ENCODE measurements around the gene UPF2.
"Not testable (repeated sequence)": the region's sequence is repeated elsewhere in the genome, so short reads cannot be mapped to it uniquely, and the experiment has no call there.

Gene UPF2

DNA sequence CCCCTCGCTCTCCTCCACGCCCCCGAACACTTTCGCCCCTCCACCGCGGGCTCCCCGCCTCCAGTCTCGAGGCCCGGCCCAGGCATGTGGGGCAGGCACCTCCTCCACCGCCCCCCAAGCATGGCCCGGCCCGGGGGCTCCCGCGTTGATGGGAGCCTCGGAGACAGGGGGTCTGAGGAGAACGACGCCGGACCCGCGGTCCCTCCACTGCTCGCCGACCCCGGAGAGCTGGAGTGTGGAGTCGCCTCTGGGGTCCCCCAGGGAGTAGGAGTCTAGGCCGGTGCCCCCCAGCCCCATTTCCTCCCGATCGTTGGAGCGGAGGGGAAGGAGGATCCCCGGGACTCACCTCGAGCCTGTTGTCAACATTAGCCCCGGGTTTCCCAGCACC is 206 bp downstream of the UPF2 start:
- DNase-seq (ENCODE audit: low read depth): no peak

- DNase-seq (ENCODE audit: low read depth): no peak
These were observed 722 bp downstream of the UPF2 start for GRCh38 chr10:12041766-12042408.

DNA sequence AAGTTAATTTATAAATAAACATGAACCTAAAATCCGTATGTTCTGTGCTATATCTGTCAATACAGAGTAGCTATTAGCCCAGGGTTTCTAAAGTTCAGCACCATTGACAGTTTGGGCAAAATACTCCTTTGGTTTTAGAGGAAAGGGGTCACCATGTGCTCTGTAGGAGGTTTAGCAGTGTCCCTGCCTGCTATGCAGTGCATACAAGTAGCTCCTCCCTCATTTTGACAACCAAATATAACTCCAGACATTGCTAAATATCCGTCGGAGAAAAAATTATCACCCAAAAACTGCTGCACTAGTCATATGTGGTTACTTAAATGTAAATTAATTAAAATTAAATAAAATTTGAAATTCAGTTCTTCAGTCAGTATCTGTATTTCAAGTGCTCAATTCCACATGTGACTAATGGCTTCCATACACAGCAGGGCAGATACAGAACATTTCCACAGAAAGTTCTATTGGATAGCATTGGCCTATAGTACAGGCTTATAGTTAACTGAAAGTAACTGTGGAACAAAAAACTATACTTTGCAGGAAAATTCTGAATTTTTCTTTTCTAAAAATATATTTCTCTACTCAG is 6.4 kb downstream of the UPF2 start:
- DNase-seq (ENCODE audit: low read depth): no peak

DNA sequence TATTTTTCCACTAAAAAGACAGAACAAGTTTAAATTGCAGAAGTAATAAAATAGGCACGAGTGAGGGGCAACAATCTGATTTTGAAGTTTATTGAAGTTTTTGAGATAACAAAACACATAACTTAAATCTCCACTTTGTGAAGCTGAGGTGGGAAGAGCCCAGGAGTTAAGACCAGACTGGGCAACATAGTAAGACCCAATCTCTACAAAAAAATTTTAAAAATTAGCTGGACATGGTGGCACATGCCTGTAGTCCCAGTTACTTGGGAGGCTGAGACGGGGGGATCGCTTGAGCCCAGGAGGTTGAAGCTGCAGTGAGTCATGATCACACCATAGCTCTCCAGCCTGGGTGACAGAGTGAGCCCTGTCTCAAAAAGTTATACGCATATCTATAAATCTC is 11.2 kb downstream of the UPF2 start:
- DNase-seq (ENCODE audit: low read depth): no peak

GRCh38 chr10:12027539-12027938 is 15.1 kb downstream of the UPF2 start:
- no peak for DNase-seq (ENCODE audit: low read depth)

DNA sequence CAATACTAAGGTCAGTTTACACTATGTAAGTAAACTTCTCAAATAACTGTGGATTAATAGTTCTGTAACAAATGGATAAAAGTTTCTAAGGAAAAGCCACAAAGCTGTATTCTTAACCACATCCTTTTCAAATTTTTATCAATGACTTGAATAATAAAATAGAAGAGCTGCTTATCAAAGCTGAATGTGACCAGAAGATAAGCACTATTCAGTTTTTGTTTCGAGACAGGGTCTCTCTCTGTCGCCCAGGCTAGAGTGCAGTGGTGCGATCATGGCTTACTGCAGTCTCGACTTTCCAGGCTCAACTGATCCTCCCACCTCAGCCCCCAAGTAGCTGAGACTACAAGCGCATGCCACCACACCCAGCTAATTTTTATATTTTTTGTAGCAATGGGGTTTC is 17.0 kb downstream of the UPF2 start:
- no peak for DNase-seq (ENCODE audit: low read depth)

GRCh38 chr10:12022580-12023257 is 19.9 kb downstream of the UPF2 start:
- DNase-seq (ENCODE audit: low read depth): no peak

DNA sequence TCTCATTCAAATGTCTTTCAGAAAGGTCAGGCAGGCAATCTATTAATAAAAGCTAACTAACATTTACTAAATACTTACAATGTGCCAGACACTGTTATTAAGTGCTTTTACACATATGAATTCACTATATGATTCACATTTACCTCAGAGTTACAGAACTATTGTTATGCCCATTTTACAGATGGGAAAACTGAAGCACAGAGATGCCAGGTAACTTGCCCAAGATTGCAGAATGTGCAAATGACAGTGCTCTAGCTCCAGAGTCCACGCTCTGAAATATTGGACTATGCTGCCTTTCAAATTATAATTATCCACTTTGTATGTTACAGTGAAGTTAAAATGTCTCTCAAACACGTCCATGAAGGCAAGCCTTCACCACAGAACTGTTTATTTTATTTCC is 22.0 kb downstream of the UPF2 start:
- no peak for DNase-seq (ENCODE audit: low read depth)

GRCh38 chr10:12019283-12019971 is 23.2 kb downstream of the UPF2 start:
- DNase-seq (ENCODE audit: low read depth): no peak

DNA sequence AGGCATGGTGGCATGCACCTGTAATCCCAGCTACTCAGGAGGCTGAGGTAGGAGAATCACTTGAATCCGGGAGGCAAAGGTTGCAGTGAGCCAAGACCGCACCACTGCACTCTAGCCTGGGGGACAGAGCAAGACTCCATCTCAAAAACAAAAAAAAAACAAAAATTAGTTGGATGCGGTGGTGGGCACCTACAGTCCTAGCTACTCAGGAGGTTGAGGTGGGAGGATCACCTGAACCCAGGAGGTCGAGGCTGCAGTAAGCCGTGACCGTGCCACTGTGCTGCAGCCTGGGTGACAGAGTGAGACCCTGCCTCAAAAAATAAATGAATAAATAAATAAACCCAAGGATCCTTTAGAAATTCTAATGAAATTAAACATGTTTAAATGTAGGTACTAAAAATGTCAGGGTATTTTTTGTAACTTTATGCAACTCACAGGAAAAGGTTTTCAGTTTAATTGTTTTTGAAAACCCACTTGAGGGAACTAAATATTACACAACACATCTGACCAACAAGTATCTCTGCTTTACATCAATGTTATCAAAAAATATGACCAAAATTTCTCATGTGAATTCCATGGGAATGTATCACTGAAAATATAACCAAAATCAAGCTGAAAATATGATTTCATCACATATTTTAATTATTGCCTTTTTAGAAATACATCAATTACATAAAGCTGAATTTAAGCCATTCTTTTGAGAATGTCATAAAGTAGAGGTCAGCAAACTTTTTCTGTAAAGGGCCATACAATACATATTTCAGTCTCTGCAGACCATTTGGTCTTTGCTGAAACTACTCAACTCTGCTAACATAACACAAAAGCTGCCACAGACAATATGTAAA is 23.9 kb downstream of the UPF2 start:
- DNase-seq (ENCODE audit: low read depth): no peak

GRCh38 chr10:12013926-12014325 is 28.7 kb downstream of the UPF2 start:
- no peak for DNase-seq (ENCODE audit: low read depth)

DNA sequence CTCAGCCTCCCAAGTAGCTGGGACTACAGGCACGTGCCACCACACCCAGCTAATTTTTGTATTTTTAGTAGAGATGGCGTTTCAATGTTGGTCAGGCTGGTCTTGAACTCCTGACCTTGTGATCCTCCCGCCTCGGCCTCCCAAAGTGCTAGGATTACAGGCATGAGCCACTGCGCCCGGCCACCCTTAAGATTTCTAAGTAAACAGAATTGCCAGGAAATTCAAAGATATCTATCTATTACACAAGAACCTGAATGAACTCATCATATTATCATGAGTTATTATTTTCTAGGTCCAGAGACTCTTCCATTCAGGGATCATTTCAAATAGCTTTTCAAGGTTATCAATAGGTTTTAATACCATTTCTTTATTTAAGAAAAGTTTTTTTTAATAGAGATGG is 29.2 kb downstream of the UPF2 start:
- not testable (repeated sequence) for DNase-seq (ENCODE audit: low read depth)

- no peak for DNase-seq (ENCODE audit: low read depth)
These were observed 32.3 kb downstream of the UPF2 start for GRCh38 chr10:12010353-12010752.

- not testable (repeated sequence) for DNase-seq (ENCODE audit: low read depth)
These were observed 33.8 kb downstream of the UPF2 start for GRCh38 chr10:12008842-12009241.

- no peak for DNase-seq (ENCODE audit: low read depth)
These were observed 35.9 kb downstream of the UPF2 start for GRCh38 chr10:12006671-12007070.

GRCh38 chr10:11993834-11994468 is 48.7 kb downstream of the UPF2 start:
- DNase-seq (ENCODE audit: low read depth): no peak

- no peak for DNase-seq (ENCODE audit: low read depth)
These were observed 53.7 kb downstream of the UPF2 start for GRCh38 chr10:11988924-11989323.

GRCh38 chr10:11986593-11987216 is 55.9 kb downstream of the UPF2 start:
- DNase-seq (ENCODE audit: low read depth): peak; percentile 53

- DNase-seq (ENCODE audit: low read depth): no peak
These were observed 60.4 kb downstream of the UPF2 start for GRCh38 chr10:11982253-11982652.

- no peak for DNase-seq (ENCODE audit: low read depth)
These were observed 66.8 kb downstream of the UPF2 start for GRCh38 chr10:11975795-11976194.

GRCh38 chr10:11972523-11972922 is 70.1 kb downstream of the UPF2 start:
- not testable (repeated sequence) for DNase-seq (ENCODE audit: low read depth)
